HG02970 (cell line): ENCODE results near the gene PLXND1.
"Not testable (repeated sequence)": the region's sequence is repeated elsewhere in the genome, so short reads cannot be mapped to it uniquely, and the experiment has no call there.

ENCODE experiments used
- ATAC-seq: cut with Tn5 transposase; IDR thresholded peaks from one replicate; pipeline ENCODE4 v1.9.1; 2021; ENCODE audit warnings: mild to moderate bottlenecking, moderate library complexity, moderate number of reproducible peaks; ENCODE audit not compliant: unreplicated experiment, low FRiP score

PLXND1 gene

DNA sequence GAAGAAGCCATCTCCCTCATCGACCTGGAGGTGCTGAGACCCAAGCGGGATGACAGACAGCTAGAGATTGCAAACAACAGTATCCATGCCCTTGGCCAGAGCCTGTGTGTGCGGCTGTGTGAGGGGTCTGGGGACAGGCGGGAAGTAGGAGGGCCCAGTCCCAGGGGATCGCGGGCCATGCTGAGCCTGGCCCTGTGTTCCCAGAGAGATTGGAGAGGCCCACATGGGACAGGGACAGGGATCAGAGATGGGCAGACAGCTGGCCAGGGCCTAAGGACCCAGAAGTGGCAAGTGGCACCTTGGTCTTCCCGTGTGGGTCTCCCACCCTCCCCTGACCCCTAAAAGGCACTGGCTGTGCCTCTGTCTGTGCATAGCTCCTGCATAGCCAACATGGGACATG, 89.0 kb downstream of the PLXND1 start:
- ATAC-seq: no peak

DNA sequence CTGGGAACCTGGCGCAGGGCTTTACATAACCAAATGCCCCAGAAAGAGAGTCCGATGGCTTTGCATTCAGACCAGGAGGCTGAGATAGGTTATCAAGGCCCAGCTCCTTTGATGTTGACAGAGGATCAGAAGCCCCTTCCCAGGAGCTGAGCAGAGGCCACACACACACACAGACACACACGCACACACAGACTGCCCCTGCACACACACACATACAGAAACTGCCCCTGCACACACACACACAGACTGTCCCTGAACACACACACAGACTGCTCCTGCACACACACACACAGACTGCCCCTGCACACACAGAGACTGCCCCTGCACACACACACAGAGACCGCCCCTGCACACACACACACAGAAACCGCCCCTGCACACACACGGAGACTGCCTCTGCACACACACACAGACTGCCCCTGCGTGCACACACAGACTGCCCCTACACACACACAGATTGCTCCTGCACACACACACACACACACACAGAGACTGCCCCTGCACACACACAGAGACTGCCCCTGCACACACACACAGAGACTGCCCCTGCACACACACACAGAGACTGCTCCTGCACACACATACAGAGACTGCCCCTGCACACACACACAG, 90.5 kb downstream of the PLXND1 start:
- not testable (repeated sequence) for ATAC-seq

DNA sequence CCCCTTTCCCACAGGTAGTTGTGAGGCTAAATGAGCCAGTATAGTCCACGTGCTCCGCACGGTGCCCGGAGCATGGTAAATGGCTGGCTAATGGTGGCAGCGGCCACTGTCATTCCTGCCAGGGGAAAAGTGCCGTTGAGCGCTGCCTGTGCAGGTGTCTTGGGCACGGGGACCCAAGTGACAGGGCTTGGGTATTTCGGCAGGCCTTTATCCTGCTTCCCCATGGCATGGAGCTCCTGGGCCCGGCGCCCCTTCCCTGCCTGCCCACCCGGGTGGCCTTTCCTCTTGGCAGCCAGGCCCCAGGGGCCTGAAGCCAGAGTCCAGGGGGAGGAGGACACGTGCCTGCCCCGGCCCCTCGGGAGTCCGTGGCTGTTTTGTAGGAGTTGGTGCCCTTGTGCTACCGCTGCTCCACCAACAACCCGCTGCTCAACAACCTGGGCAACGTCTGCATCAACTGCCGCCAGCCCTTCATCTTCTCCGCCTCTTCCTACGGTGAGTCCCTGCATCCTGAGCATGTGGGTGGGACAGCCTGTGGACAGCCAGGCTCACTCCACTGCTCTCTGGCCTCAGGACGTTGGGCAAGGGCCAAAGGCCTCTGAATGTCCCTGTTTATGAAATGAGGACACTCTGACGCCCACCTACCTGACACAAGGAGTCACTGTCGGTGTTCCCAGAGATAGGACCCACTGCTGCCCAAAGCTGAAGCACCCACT, 91.2 kb downstream of the PLXND1 start:
- ATAC-seq: not testable (repeated sequence)

DNA sequence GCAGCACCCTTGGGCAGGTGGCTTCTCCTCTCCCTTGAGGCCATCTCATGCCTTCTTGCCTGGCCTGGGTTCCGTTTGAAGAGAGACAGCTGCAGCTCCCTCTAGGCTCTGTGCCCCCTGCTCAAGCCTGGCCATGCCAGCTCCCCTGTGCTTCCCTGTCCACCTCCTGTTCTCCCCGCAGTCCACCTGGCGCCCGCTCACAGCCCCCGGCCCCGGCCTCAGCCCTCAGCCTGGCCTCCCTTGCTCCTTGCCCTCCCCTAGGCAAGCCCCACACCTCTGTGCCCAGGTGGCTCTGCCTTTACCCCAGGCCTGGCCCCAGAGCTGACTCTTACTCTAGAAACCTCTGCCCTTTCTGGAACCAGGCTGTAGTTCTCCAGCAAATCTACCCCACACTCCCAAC, 91.9 kb downstream of the PLXND1 start:
- no peak for ATAC-seq

DNA sequence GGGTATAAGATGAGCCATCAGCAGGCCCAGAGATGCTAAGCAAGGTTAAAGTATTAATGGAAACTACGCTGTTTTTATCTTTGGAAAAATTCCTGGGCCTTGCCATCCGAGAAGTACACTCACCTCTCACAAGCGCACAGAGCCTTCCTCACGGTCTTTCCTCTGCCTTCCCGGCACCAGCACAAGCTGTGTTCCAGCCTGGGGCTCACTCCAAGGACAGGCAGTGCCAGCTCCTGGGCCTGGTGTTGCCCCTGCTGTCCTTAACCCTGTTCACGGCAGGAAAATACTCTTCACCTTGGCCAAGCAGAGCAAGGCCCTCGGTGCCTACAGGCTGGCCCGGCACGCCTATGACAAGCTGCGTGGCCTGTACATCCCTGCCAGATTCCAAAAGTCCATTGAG, 92.4 kb downstream of the PLXND1 start:
- ATAC-seq: no peak

DNA sequence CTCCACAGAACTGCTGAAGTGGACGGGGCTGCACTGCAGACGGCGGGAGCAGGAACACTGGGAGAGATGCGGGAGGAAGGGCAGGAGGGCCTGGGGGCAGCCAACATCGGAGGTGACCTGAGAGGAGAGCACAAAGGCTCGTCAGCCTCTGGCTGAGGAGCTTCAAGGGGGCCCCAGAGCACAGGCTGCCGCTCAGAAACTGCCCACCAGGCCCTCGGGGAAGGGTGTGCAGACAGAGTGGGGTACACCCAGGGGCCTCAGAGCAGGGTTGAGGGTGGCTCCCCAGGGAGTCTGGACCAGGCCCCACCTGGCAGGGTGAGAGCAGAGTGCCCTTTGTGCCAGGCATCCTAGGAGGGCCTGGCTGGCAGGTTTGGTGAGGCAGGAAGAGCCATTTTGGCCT, 92.8 kb downstream of the PLXND1 start:
- ATAC-seq: no peak

DNA sequence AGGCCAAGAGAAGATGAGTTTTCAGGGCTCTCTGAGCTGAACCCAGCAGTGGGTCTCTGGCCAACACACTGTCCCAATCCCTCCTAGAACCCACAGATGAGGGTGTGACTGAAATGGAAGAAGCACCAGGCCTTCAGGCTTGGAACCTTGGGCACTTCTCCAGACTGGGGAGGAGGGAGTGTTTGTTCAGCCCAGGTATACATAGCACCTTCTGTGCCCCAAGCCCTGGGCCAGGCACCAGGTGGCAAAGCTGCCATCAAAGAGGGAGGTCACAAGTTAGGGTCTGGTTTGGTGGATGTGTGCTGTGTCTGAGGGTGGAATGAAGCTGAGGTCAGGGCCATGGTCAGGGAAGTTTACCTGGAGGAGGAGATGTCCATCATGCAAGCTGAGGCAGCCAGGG, 93.9 kb downstream of the PLXND1 start:
- ATAC-seq: no peak

DNA sequence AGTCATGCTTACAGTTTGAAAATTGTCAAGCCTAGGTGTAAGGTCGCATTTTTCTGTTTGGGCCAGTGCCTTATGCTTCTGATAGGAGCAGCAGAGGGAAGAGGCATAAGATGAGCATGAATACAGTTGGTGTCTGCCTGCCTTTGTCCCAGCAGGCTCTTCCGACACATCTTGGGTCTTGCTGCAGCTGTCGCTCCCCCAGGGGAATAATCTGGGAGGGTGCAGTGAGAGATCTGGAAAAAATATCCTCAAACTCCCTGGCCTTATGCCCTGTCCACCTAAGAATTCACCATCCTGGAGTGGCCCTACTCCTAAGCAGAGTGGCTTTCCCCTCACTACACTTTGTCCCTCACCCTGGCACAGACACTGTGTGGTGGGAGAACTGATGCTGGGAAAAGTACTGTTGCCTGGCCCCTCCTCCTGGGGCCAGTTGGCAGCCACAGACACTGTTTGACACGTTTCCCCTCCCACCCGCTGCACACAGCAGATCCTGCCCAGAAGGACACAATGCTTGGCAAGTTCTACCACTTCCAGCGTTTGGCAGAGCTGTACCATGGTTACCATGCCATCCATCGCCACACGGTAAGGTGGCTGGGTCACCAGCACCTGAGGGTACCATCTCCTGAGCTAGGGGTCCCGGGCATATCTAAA, 99.2 kb downstream of the PLXND1 start:
- ATAC-seq: no peak

DNA sequence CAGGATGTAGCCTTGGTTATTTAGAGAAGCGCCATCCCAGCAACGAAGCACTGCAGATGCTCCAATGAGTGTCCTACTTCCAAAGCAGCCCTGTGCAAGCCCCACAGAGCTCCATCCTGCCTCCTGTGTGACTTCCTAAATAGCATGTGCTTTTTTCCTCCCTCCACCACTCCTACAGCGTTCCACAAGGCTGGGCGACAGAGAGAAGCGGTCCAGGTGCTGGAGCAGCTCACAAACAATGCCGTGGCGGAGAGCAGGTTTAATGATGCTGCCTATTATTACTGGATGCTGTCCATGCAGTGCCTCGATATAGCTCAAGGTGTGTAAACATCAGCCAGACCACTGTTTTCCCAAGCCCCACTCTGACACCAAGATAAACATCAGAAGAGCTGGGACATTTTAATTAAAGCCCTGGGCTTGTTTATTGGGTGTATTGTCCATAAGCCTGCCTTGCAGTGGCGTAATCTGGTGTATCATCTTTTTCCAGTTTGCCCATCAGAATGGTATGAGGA, 100.2 kb downstream of the PLXND1 start:
- no peak for ATAC-seq

DNA sequence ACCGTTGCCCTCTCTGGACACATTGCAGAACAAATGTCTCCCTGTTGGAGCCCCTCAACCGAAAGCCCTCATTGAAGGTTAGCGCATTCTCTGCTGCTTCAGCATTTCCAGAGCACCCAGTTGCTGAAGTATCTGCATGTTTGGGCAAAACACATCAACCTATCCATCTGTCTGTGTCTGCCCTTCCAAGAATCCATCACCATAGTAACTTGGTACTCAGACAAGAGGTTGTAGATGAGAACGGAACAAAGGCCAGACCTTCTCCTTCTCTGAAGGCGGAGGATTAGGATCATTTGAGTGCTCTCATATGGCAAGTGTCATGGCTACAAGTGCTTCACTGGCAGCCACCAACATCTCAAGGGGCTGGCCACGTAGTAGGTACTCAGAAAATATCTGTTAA, 101.1 kb downstream of the PLXND1 start:
- no peak for ATAC-seq
